ENCODE measurements around the gene TBC1D9. TPM values are rescaled to one million over a fixed set of nuclear protein-coding genes. Genes with fewer than 3 reads are reported as not detected.
A peak's percentile ranks its signal among the peaks of the same experiment; 100 is the strongest.

TBC1D9 gene
- total and polyA plus RNA-seq, 10 of the 15 experiments (the other 5 are each of a cell fraction or from before 2014, with no cell fraction given), result 0.87 to 14.9 (median 7.1) TPM

DNA sequence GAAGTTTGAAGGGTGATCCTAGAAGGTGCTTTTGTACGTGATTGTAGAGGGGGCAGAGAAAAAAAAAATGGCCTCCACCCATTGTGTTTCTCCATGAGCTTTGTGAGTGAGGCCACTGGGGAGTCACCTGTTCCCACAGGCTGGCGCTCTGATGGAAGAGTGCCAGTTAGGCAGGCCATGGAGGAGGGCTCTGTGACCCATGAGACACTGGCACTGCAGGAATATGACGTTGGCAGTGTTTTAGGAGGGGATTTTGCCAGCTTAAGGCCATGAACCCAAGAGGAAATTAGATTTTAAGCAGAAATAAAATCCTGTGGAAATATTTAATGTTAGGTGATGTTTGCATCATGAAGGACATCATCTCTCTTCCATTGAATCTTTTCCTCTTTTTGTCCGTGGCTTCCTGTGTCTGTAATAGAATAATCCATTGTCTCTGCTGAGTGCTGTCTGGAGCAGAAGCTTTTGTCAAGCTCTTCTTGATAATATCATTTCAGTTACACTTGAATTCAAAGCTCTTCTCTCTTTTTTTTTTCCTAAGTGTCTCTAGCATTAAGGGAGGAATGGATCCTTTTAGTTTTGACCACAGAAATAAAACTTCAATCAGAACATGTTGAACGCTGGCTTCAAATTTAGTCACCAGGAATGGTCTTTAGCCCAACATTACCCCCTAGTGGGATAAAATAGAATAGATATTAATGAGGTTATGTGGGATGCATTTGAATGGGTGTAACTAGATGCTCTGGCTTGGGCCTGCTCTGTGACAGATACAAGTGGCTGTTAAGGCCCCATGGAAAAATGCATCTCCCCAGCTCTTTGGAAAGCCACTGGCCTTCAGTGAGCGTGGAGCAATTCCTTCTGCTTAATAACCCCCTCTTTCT is 146.4 kb downstream of the TBC1D9 start:
- H3K9ac ChIP-seq (ENCODE audit: control insufficient read depth, insufficient read depth, low read length), result no peak overlapping the region

More for the DNA sequence above, 146.4 kb downstream of the TBC1D9 start:
- peak; percentile 91 for ATAC-seq
- FAIRE-seq, result peak; percentile 90
- Histone ChIP-seq H3K27me3 (replicated peaks in 1 of 2; ENCODE audit: control insufficient read depth in 2 of 2, insufficient read depth in 2 of 2, low read length in 1 of 2) (no peaks in the 10 kb centered on the region), H3K79me2 (ENCODE audit: control insufficient read depth, insufficient read depth, low read length) (no peaks in the 10 kb centered on the region), H3K36me3 (ENCODE audit: control insufficient read depth in 2 of 2, insufficient read depth in 2 of 2, low read length in 1 of 2) (no peaks in the 10 kb centered on the region), H3K4me3 (no peak overlapping the region), H3K27ac (ENCODE audit: control insufficient read depth, insufficient read depth) (no peak overlapping the region), H2AFZ (ENCODE audit: control insufficient read depth, low read depth, low read length) (no peak overlapping the region), H3K9me3 (replicated peaks; ENCODE audit: control insufficient read depth, insufficient read depth, low read length) (no peaks in the 10 kb centered on the region), H4K20me1 (ENCODE audit: control insufficient read depth, insufficient read depth) (no peaks in the 10 kb centered on the region), H3K4me1 (ENCODE audit: control insufficient read depth, insufficient read depth, low read length) (no peaks in the 10 kb centered on the region), H3K4me2 (ENCODE audit: control insufficient read depth, insufficient read depth) (no peak overlapping the region)
- intact Hi-C loops (cut with micrococcal nuclease; ENCODE audit: unreplicated experiment), result loop anchor here (1.0 to 5.0 kb wide), 3 partner anchors 85 to 249 kb away; partner anchors contain the start of gene ELMOD2
- SMC1A ChIA-PET (ENCODE audit: uncharacterized antibody, unreplicated experiment), result interaction anchor here (0.7 to 4.0 kb wide), 19 partner anchors 10 to 390 kb away, joined by 3 to 39 read pairs (median 3); partner anchors contain the start of genes ELMOD2 and SCOC
- POLR2A ChIA-PET, result no interaction called here
- CTCF ChIA-PET, result interaction anchor here (0.6 to 5.6 kb wide), 26 partner anchors 9 to 1045 kb away, joined by 3 to 88 read pairs (median 3); partner anchors contain the start of gene ELMOD2
- TF ChIP-seq RUNX3 (IDR thresholded peaks at IDR 0.05; ENCODE audit: low read length) (peak; percentile 41; the same call in 1 of the 2 replicates), SMC3 (IDR thresholded peaks at IDR 0.05; ENCODE audit: borderline replicate concordance, low read length) (peak; percentile 84), RAD21 (IDR thresholded peaks at IDR 0.05; ENCODE audit: insufficient read depth, low read depth, low read length) (peak; percentile 85), TCF7 (IDR thresholded peaks at IDR 0.05; ENCODE audit: borderline replicate concordance) (no peak)
- TF ChIP-seq, protein P1, sequence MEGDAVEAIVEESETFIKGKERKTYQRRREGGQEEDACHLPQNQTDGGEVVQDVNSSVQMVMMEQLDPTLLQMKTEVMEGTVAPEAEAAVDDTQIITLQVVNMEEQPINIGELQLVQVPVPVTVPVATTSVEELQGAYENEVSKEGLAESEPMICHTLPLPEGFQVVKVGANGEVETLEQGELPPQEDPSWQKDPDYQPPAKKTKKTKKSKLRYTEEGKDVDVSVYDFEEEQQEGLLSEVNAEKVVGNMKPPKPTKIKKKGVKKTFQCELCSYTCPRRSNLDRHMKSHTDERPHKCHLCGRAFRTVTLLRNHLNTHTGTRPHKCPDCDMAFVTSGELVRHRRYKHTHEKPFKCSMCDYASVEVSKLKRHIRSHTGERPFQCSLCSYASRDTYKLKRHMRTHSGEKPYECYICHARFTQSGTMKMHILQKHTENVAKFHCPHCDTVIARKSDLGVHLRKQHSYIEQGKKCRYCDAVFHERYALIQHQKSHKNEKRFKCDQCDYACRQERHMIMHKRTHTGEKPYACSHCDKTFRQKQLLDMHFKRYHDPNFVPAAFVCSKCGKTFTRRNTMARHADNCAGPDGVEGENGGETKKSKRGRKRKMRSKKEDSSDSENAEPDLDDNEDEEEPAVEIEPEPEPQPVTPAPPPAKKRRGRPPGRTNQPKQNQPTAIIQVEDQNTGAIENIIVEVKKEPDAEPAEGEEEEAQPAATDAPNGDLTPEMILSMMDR (IDR thresholded peaks at IDR 0.05 in 2 of 3, conservative IDR thresholded peaks at IDR 0.05 in 1 of 3; ENCODE audit: control insufficient read depth in 2 of 3, extremely low read depth in 1 of 3, insufficient read depth in 1 of 3, low read depth in 3 of 3, low read length in 3 of 3), result peak; percentile 39 to 68 (median 52); a peak in 5 of 6 replicates
- in situ Hi-C loops (cut with MboI), result loop anchor here (5.0 to 10.0 kb wide), 2 partner anchors 245 to 252 kb away; no protein-coding TSS in a partner anchor
- WGBS (ENCODE audit: insufficient coverage, insufficient replicate concordance, low lambda C conversion rate, missing lambda C conversion rate), result 7% methylated on average over 6 of the region's 6 CpGs
- no TSS peak for BruUV-seq (replicated peaks)
- DNase-seq (ENCODE audit: low read depth, low spot score), result peak; percentile 19
- RAD21 ChIA-PET (ENCODE audit: unreplicated experiment), result interaction anchor here (0.9 to 2.8 kb wide), 7 partner anchors 52 to 252 kb away, joined by 3 to 28 read pairs (median 4); partner anchors contain the start of genes ELMOD2 and SCOC
